Lower leg skin (tissue), 4 donors: ENCODE data around the gene CDC42BPG. TPM values are rescaled to one million over a fixed set of nuclear protein-coding genes. Genes with fewer than 3 reads are reported as not detected.

Experiments used
- DNase-seq, 2 donors: peaks; one replicate each; pipeline ENCODE4 v3.0.0-alpha.2; 2019; ENCODE audit warnings: low spot score in 2 of 2
- H3K4me3 ChIP-seq: fragments of 200-600 bp; sonication (generic); 2 replicates; pipeline ENCODE4 v1.5.1; 2017; ENCODE audit warnings: mild to moderate bottlenecking, low read depth; ENCODE audit not compliant: poor library complexity, severe bottlenecking
- CTCF ChIP-seq, 3 donors: fragments of 450-650 bp; IDR thresholded peaks; one replicate each; pipeline ENCODE4 v1.5.1; 2016; ENCODE audit warnings: antibody characterized with exemption in 3 of 3, mild to moderate bottlenecking in 3 of 3, moderate library complexity in 2 of 3
- POLR2A ChIP-seq, 2 donors: fragments of 450-650 bp; IDR thresholded peaks; one replicate each; pipeline ENCODE4 v1.6.1; 2016 to 2017; ENCODE audit warnings: antibody characterized with exemption in 2 of 2, mild to moderate bottlenecking in 1 of 2, moderate library complexity in 1 of 2
- WGBS, 2 donors: methylation state at CpG; one replicate each; pipeline ENCODE4 v1.1.5; 2018; 5-methylcytosine and 5-hydroxymethylcytosine counted together
- intact Hi-C: fragments of 100-400 bp; cut with DNase I; formaldehyde crosslinking; loops from one replicate; pipeline ENCODE4 v1.15.0; 2023; ENCODE audit warnings: low total_unique reads
- total RNA-seq, 4 donors: library from RNA; depleted of rRNA; stranded (reverse); fragments of >200 nt; gene quantifications; one replicate each; pipeline ENCODE4 v1.1.0, GENCODE V29; 2016

The CDC42BPG gene
- total RNA-seq, 4 donors from 2014 or later = 40.3 to 81.3 (median 50.1) TPM

GRCh38 chr11:64832467-64833197, 11.8 kb downstream of the CDC42BPG start:
- TF ChIP-seq POLR2A (IDR thresholded peaks at IDR 0.05) = no peak
- no peak for TF ChIP-seq CTCF (IDR thresholded peaks at IDR 0.05)
- no peak for DNase-seq
- WGBS, 2 donors = 94% methylated on average over 19 to 21 of the region's 21 CpGs
- intact Hi-C loops = no loop called here
- no peak overlapping the region for H3K4me3 ChIP-seq

- TF ChIP-seq CTCF (IDR thresholded peaks at IDR 0.05) (no peak), POLR2A (IDR thresholded peaks at IDR 0.05) (no peak)
- intact Hi-C loops = no loop called here
- no peak for DNase-seq
- no peak overlapping the region for H3K4me3 ChIP-seq
- whole genome bisulfite sequencing, 2 donors = 87 to 91% methylated on average over 24 of the region's 24 CpGs
These were observed 13.0 kb downstream of the CDC42BPG start for GRCh38 chr11:64831411-64831891.

- 82 to 87% methylated on average over 14 to 19 of the region's 43 CpGs for WGBS, 2 donors
- TF ChIP-seq POLR2A (IDR thresholded peaks at IDR 0.05) (no peak), CTCF (IDR thresholded peaks at IDR 0.05) (no peak)
These were observed 14.8 kb downstream of the CDC42BPG start for GRCh38 chr11:64829536-64830251.

GRCh38 chr11:64827451-64827839, 17.0 kb downstream of the CDC42BPG start:
- WGBS, 2 donors = 94 to 98% methylated on average over 22 of the region's 22 CpGs
- no peak overlapping the region for H3K4me3 ChIP-seq
- DNase-seq = no peak
- intact Hi-C loops = no loop called here
- TF ChIP-seq POLR2A (IDR thresholded peaks at IDR 0.05) (no peak), CTCF (IDR thresholded peaks at IDR 0.05) (no peak)

More at GRCh38 chr11:64829536-64830251, 14.8 kb downstream of the CDC42BPG start:
- DNase-seq = no peak
- intact Hi-C loops = no loop called here
- no peak overlapping the region for H3K4me3 ChIP-seq

- intact Hi-C loops = no loop called here
- no peak for TF ChIP-seq POLR2A (IDR thresholded peaks at IDR 0.05)
- TF ChIP-seq CTCF (IDR thresholded peaks at IDR 0.05) = no peak
- 89% methylated on average over 46 to 52 of the region's 52 CpGs for WGBS, 2 donors
- H3K4me3 ChIP-seq = no peak overlapping the region
- no peak for DNase-seq
These were observed 17.6 kb downstream of the CDC42BPG start for GRCh38 chr11:64826578-64827450.
